Measurements from ENCODE around the gene AGAP5. TPM values are rescaled to one million over a fixed set of nuclear protein-coding genes. Genes with fewer than 3 reads are reported as not detected.

The AGAP5 gene
- total and polyA plus RNA-seq, 2 of the 13 experiments (the other 11 are each of a cell fraction or from before 2014, with no cell fraction given) = 5.3 to 7.9 TPM

GRCh38 chr10:73743905-73744663, 46.2 kb upstream of the AGAP5 start, which contains the start of gene SEC24C (continued):
- TF ChIP-seq ZNF460 (CRISPR knock-in tag; IDR thresholded peaks at IDR 0.05; ENCODE audit: borderline replicate concordance) (no peak; the same call in 1 of the 2 replicates), FOXK2 (IDR thresholded peaks at IDR 0.05) (no peak), ZKSCAN8 (CRISPR knock-in tag; IDR thresholded peaks at IDR 0.05; ENCODE audit: borderline replicate concordance) (peak; percentile 13; the same call in 1 of the 2 replicates), ZNF563 (CRISPR knock-in tag; IDR thresholded peaks at IDR 0.05) (peak; percentile 61; the same call in 1 of the 2 replicates), MBNL3 (CRISPR knock-in tag; conservative IDR thresholded peaks at IDR 0.05) (no peak), NFKBIZ (CRISPR knock-in tag; IDR thresholded peaks at IDR 0.05) (no peak; the same call in 1 of the 2 replicates), DBP (CRISPR knock-in tag; IDR thresholded peaks at IDR 0.05; ENCODE audit: not compliant biosample characterization) (no peak), XBP1 (CRISPR knock-in tag; IDR thresholded peaks at IDR 0.05) (peak; percentile 97; the same call in 1 of the 2 replicates), CC2D1A (CRISPR knock-in tag; IDR thresholded peaks at IDR 0.05) (no peak), ZNF674 (CRISPR knock-in tag; IDR thresholded peaks at IDR 0.05; ENCODE audit: low read depth) (no peak), ZNF17 (CRISPR knock-in tag; IDR thresholded peaks at IDR 0.05) (no peak), ZNF230 (CRISPR knock-in tag; IDR thresholded peaks at IDR 0.05) (peak; percentile 22), ADNP (CRISPR knock-in tag; IDR thresholded peaks at IDR 0.05) (no peak), ZNF782 (CRISPR knock-in tag; IDR thresholded peaks at IDR 0.05; ENCODE audit: borderline replicate concordance) (no peak), GATAD1 (CRISPR knock-in tag; IDR thresholded peaks at IDR 0.05) (peak; percentile 91), BRF2 (CRISPR knock-in tag; IDR thresholded peaks at IDR 0.05) (no peak), NFE2L1 (CRISPR knock-in tag; IDR thresholded peaks at IDR 0.05; ENCODE audit: borderline replicate concordance) (no peak), TIGD3 (CRISPR knock-in tag; IDR thresholded peaks at IDR 0.05; ENCODE audit: borderline replicate concordance) (0 out of 2 replicates have a peak, but pooled peaks have one; percentile 44), ZBTB7B (CRISPR knock-in tag; IDR thresholded peaks at IDR 0.05) (peak; percentile 46; the same call in 1 of the 2 replicates), SAFB2 (CRISPR knock-in tag; IDR thresholded peaks at IDR 0.05; ENCODE audit: borderline replicate concordance, low read depth) (peak; percentile 81; the same call in 1 of the 2 replicates), ZNF547 (CRISPR knock-in tag; IDR thresholded peaks at IDR 0.05) (no peak), ZNF256 (CRISPR knock-in tag; conservative IDR thresholded peaks at IDR 0.05) (no peak), KAT7 (CRISPR knock-in tag; IDR thresholded peaks at IDR 0.05; ENCODE audit: borderline replicate concordance) (peak; percentile 52), TBL1XR1 (IDR thresholded peaks at IDR 0.05; ENCODE audit: borderline replicate concordance, low read length, partially characterized antibody) (peak; percentile 44)

Data from HepG2 (cell line).